K562 (cell line): Measurements from ENCODE around the gene ASCC3. TPM values are rescaled to one million over a fixed set of nuclear protein-coding genes. Genes with fewer than 3 reads are reported as not detected.

Experiments used
- ATAC-seq: fragments of 200-7000 bp; cut with Tn5 transposase; 3 replicates; pipeline ENCODE4 v1.9.1; 2020; ENCODE audit warnings: moderate library complexity
- BruUV-seq: library from RNA; stranded (reverse); fragments of 400-500 nt; replicated peaks from 2 replicates; lab custom pipeline; 2021; lab: Mats Ljungman, UMichigan
- CTCF ChIA-PET: fragments of 300-600 bp; formaldehyde crosslinking; extraction: SDS; loops from one replicate; lab custom pipeline; 2021; ENCODE audit warnings: low intra/inter-chr PET ratio; lab: Yijun Ruan, JAX
- POLR2A ChIA-PET: fragments of 300-600, 350-650 bp; sonication (Branson Sonifier 250); formaldehyde crosslinking; extraction: SDS; loops from one replicate; lab custom pipeline; 2021; ENCODE audit warnings: antibody characterized with exemption, inconsistent platforms; lab: Yijun Ruan, JAX
- DNase-seq, 4 experiments: peaks; one replicate each; pipeline versions ENCODE4 v3.0.0 to v3.0.0-alpha.2; 2011 to 2018; ENCODE audit warnings: low spot score in 3 of 4, mixed read lengths in 3 of 4; ENCODE audit errors: extremely low read depth in 1 of 4
- FAIRE-seq: peaks from 2 replicates; lab custom pipeline; 2011; peaks lifted over from hg19 to GRCh38; lab: Jason Lieb, UNC
- H2AFZ ChIP-seq: 2 replicates; pipeline ENCODE4 v1.6.0; 2011; ENCODE audit warnings: low read depth, low read length, control low read depth, inconsistent platforms
- H3K27ac ChIP-seq: fragments of 200-600 bp; 3 replicates; pipeline ENCODE4 v1.8.0; 2011; ENCODE audit warnings: low read depth, mild to moderate bottlenecking, control low read depth, inconsistent platforms, low read length, moderate library complexity, mixed read lengths; ENCODE audit errors: extremely low read depth
- H3K27me3 ChIP-seq, 2 experiments: fragments of 300-600 bp in 1 of 2; 2 replicates in 1 of 2; 3 replicates in 1 of 2; pipeline versions ENCODE4 v1.6.0 to v1.8.0; 2011; ENCODE audit warnings: inconsistent platforms in 2 of 2, low read length in 2 of 2, mild to moderate bottlenecking in 1 of 2, mixed read lengths in 1 of 2, moderate library complexity in 1 of 2; ENCODE audit not compliant: control insufficient read depth in 2 of 2, insufficient read depth in 2 of 2
- H3K36me3 ChIP-seq: fragments of 300-600 bp; 3 replicates; pipeline ENCODE4 v1.8.0; 2011; ENCODE audit warnings: mild to moderate bottlenecking, low read length, inconsistent platforms; ENCODE audit not compliant: control insufficient read depth, insufficient read depth
- H3K4me1 ChIP-seq, 2 experiments: fragments of 200-600 bp in 1 of 2; replicated peaks in 1 of 2; 2 replicates in 1 of 2; 3 replicates in 1 of 2; pipeline versions ENCODE4 v1.5.1 to v1.8.0; 2011; ENCODE audit warnings: inconsistent platforms in 2 of 2, low read length in 2 of 2, mild to moderate bottlenecking in 1 of 2, mixed read lengths in 1 of 2, moderate library complexity in 1 of 2; ENCODE audit not compliant: control insufficient read depth in 2 of 2, insufficient read depth in 2 of 2
- H3K4me2 ChIP-seq: 2 replicates; pipeline ENCODE4 v1.6.1; 2011; ENCODE audit warnings: low read length, control low read depth, inconsistent platforms, mixed read lengths; ENCODE audit not compliant: insufficient read depth
- H3K4me3 ChIP-seq: fragments of 200-600 bp; sonication (generic), shearing (Covaris generic); 2 replicates; pipeline ENCODE4 v1.5.1; 2016; ENCODE audit warnings: control low read depth, inconsistent platforms
- H3K79me2 ChIP-seq: fragments of 200-600 bp; 3 replicates; pipeline ENCODE4 v1.8.0; 2011; ENCODE audit warnings: low read length, inconsistent platforms; ENCODE audit not compliant: control insufficient read depth, insufficient read depth
- H3K9ac ChIP-seq, 2 experiments: 2 replicates each; pipeline versions ENCODE4 v1.6.0 to v1.6.1; 2011; ENCODE audit warnings: low read depth in 2 of 2, low read length in 2 of 2, control low read depth in 1 of 2, inconsistent platforms in 1 of 2, mild to moderate bottlenecking in 1 of 2, mixed read lengths in 1 of 2; ENCODE audit not compliant: insufficient read depth in 1 of 2
- H3K9me1 ChIP-seq: one replicate; pipeline ENCODE4 v1.6.0; 2011; ENCODE audit warnings: inconsistent platforms, mild to moderate bottlenecking, low read length, moderate library complexity; ENCODE audit not compliant: control insufficient read depth, insufficient read depth
- H3K9me3 ChIP-seq: replicated peaks from 2 replicates; pipeline ENCODE4 v1.5.1; 2011; ENCODE audit warnings: low read depth, low read length, inconsistent platforms; ENCODE audit not compliant: control insufficient read depth, insufficient read depth
- H4K20me1 ChIP-seq: replicated peaks from 2 replicates; pipeline ENCODE4 v1.6.1; 2011; ENCODE audit warnings: low read length, inconsistent platforms, mixed read lengths; ENCODE audit not compliant: control insufficient read depth, insufficient read depth
- CGGBP1 ChIP-seq: fragments of 250-450 bp; sonication (Bioruptor Pico); IDR thresholded peaks from 2 replicates; pipeline ENCODE4 v1.9.0; 2021; ENCODE audit warnings: mild to moderate bottlenecking
- CHD4 ChIP-seq: fragments of 200-600 bp; sonication (generic); IDR thresholded peaks from 3 replicates; pipeline ENCODE4 v1.6.1; 2012; ENCODE audit warnings: low read depth, mild to moderate bottlenecking, mixed read lengths, low read length, inconsistent platforms; ENCODE audit not compliant: insufficient read depth, insufficient replicate concordance, poor library complexity, severe bottlenecking
- DACH1 ChIP-seq: fragments of 450-650 bp; IDR thresholded peaks from 2 replicates; pipeline ENCODE4 v1.6.1; 2018; ENCODE audit not compliant: partially characterized antibody
- ESRRB ChIP-seq: fragments of 250-450 bp; sonication (Bioruptor Pico); IDR thresholded peaks from 2 replicates; pipeline ENCODE4 v1.5.0; 2020; ENCODE audit warnings: mild to moderate bottlenecking, moderate library complexity, borderline replicate concordance
- FOXJ3 ChIP-seq: sonication (generic); formaldehyde crosslinking; IDR thresholded peaks from 2 replicates; pipeline ENCODE4 v1.4.0; 2020; ENCODE audit warnings: mild to moderate bottlenecking, missing genetic modification reagents
- FOXK1 ChIP-seq: sonication (generic); formaldehyde crosslinking; IDR thresholded peaks from 2 replicates; pipeline ENCODE4 v1.8.0; 2022; ENCODE audit warnings: missing genetic modification reagents, mild to moderate bottlenecking, borderline replicate concordance
- HMG20A ChIP-seq: fragments of 450-650 bp; formaldehyde crosslinking; conservative IDR thresholded peaks from 2 replicates; pipeline ENCODE4 v1.4.0; 2020; ENCODE audit warnings: mild to moderate bottlenecking, mixed read lengths
- MXD1 ChIP-seq: fragments of 250-450 bp; sonication (Bioruptor Pico); IDR thresholded peaks from 2 replicates; pipeline ENCODE4 v1.8.0; 2021; ENCODE audit warnings: borderline replicate concordance, mild to moderate bottlenecking, moderate library complexity; ENCODE audit not compliant: poor library complexity, severe bottlenecking
- PHF21A ChIP-seq: fragments of 450-650 bp; IDR thresholded peaks from 2 replicates; pipeline ENCODE4 v1.6.1; 2017; ENCODE audit warnings: low read depth, borderline replicate concordance
- U2AF2 ChIP-seq: fragments of 200-400 bp; formaldehyde crosslinking; optimal IDR thresholded peaks from 2 replicates; pipeline ENCODE3; 2017; ENCODE audit warnings: low read depth, mild to moderate bottlenecking, low read length
- ZNF277 ChIP-seq: fragments of 250-450 bp; sonication (Bioruptor Pico); IDR thresholded peaks from 2 replicates; pipeline ENCODE4 v1.8.0; 2022; ENCODE audit warnings: inconsistent platforms, mild to moderate bottlenecking, moderate library complexity, borderline replicate concordance
- ZNF311 ChIP-seq: fragments of 250-450 bp; sonication (Bioruptor Pico); IDR thresholded peaks from 2 replicates; pipeline ENCODE4 v1.4.0; 2020; ENCODE audit warnings: mild to moderate bottlenecking, moderate library complexity
- WGBS: fragments of 100-300 bp; shearing (Covaris generic); methylation state at CpG from one replicate; pipeline ENCODE4 v1.1.6; 2016; ENCODE audit warnings: low coverage, mixed read lengths; ENCODE audit not compliant: insufficient coverage; ENCODE audit errors: missing lambda C conversion rate; 5-methylcytosine and 5-hydroxymethylcytosine counted together
- in situ Hi-C: fragments of 300-500 bp; cut with MboI; formaldehyde crosslinking; loops from 4 replicates; pipeline ENCODE4 v1.15.0; 2018; ENCODE audit warnings: inconsistent platforms, mixed read lengths
- intact Hi-C: fragments of 100-400 bp; cut with micrococcal nuclease; formaldehyde crosslinking; loops from 2 replicates; pipeline ENCODE4 v1.14.2; 2022
- polyA plus RNA-seq, 8 experiments: library from polyadenylated mRNA; depleted of rRNA in 4 of 8; stranded (reverse) in 5 of 8; unstranded in 3 of 8; fragments of >200 nt; fragmentation: Nextera tagmentation in 2 of 8; fragmentation: Illumina TruSeq in 1 of 8; extraction: Ambion mirVana in 2 of 8; extraction: Trizol in 1 of 8; gene quantifications; 2 replicates each; pipeline versions ENCODE4 v1.2.1 to v1.2.3, GENCODE V29; 2011 to 2014; ENCODE audit warnings: inconsistent platforms in 1 of 8, missing spikeins in 1 of 8
- total RNA-seq, 7 experiments: library from RNA; depleted of rRNA in 6 of 7; stranded (reverse); fragments of >200 nt in 6 of 7; fragmentation: Illumina TruSeq in 2 of 7; extraction: Trizol in 2 of 7; gene quantifications; 2 replicates each; pipeline versions ENCODE4 v1.2.1 to v1.2.3, GENCODE V29; 2011 to 2021; ENCODE audit warnings: low replicate concordance in 1 of 7

The ASCC3 gene
- total and polyA plus RNA-seq, 9 of the 15 experiments (the other 6 are each of a cell fraction or from before 2014, with no cell fraction given) = 16.1 to 56.1 (median 33.9) TPM

- TF ChIP-seq CGGBP1 (no peak), DACH1 (no peak)
Observed at GRCh38 chr6:100905067-100905466, 23.9 kb upstream of the ASCC3 start (continued).

GRCh38 chr6:100904316-100904715 is 23.2 kb upstream of the ASCC3 start:
- Histone ChIP-seq H3K79me2 (no peaks in the 10 kb centered on the region), H3K9me3 (no peaks in the 10 kb centered on the region), H3K4me1 (no peaks in the 10 kb centered on the region), H3K4me2 (no peak overlapping the region), H3K36me3 (no peaks in the 10 kb centered on the region), H3K27me3 (no peaks in the 10 kb centered on the region), H3K4me3 (no peak overlapping the region), H2AFZ (no peak overlapping the region), H3K27ac (no peak overlapping the region), H4K20me1 (no peaks in the 10 kb centered on the region), H3K9me1 (no peaks in the 10 kb centered on the region), H3K9ac (no peak overlapping the region)
- TF ChIP-seq DACH1 (peak; percentile 10), PHF21A (no peak), FOXK1 (no peak)
- ATAC-seq (no peak), DNase-seq (no peak), FAIRE-seq (no peak)
- in situ Hi-C loops (no loop called here), intact Hi-C loops (no loop called here)
- CTCF ChIA-PET = no interaction called here
- WGBS = 24% methylated on average over 4 of the region's 4 CpGs
- POLR2A ChIA-PET = no interaction called here
- no TSS peak for BruUV-seq

GRCh38 chr6:100901582-100901981 is 20.5 kb upstream of the ASCC3 start:
- FAIRE-seq (no peak), DNase-seq (no peak), ATAC-seq (no peak)
- no peak overlapping the region for H2AFZ ChIP-seq
- no peak overlapping the region for H3K4me3 ChIP-seq
- no peak overlapping the region for H3K27ac ChIP-seq
- 8% methylated on average over 3 of the region's 3 CpGs for WGBS
- H3K9ac ChIP-seq = no peak overlapping the region
- H3K27me3 ChIP-seq = no peaks in the 10 kb centered on the region
- no TSS peak for BruUV-seq
- in situ Hi-C loops (no loop called here), intact Hi-C loops (no loop called here)
- H3K79me2 ChIP-seq = no peaks in the 10 kb centered on the region
- no peaks in the 10 kb centered on the region; a peak in 1 of 5 replicates for H3K4me1 ChIP-seq
- H3K36me3 ChIP-seq = no peaks in the 10 kb centered on the region
- no peaks in the 10 kb centered on the region for H4K20me1 ChIP-seq
- CTCF ChIA-PET = no interaction called here
- H3K9me1 ChIP-seq = no peaks in the 10 kb centered on the region
- peaks cover 5% of the 10 kb centered on the region for H3K9me3 ChIP-seq
- no peak overlapping the region for H3K4me2 ChIP-seq
- POLR2A ChIA-PET = no interaction called here
- no peak for TF ChIP-seq HMG20A (CRISPR knock-in tag)
- no peak for TF ChIP-seq U2AF2
- TF ChIP-seq ZNF277 = no peak
- TF ChIP-seq MXD1 (CRISPR knock-in tag) = no peak
- TF ChIP-seq ZNF311 (CRISPR knock-in tag) = no peak
- no peak for TF ChIP-seq CHD4
- no peak for TF ChIP-seq FOXJ3
- TF ChIP-seq ESRRB (CRISPR knock-in tag) = no peak
